SHP77 (cell line): ENCODE results near the gene PGAM1.
"Not testable (repeated sequence)": the region's sequence is repeated elsewhere in the genome, so short reads cannot be mapped to it uniquely, and the experiment has no call there.

Experiments
- DNase-seq, 2 experiments: peaks; one replicate each; lab custom pipeline; 2025; lab: John Stamatoyannopoulos, UW

PGAM1 gene

DNA sequence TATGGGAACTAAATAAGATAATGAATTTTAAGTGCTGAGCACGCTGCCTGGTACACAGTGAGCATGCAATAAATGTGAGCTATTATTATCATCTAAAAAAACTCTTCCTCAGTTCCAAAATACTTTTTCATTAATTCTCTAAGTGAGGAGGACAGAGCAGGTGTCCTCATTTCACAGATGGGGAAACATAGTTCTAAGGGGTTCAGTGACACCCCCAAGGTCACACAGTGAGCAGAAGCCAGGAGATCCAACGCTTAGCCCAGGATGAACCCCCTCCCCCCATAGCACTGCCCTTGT lies 18.1 kb upstream of the PGAM1 start:
- no peak for DNase-seq

DNA sequence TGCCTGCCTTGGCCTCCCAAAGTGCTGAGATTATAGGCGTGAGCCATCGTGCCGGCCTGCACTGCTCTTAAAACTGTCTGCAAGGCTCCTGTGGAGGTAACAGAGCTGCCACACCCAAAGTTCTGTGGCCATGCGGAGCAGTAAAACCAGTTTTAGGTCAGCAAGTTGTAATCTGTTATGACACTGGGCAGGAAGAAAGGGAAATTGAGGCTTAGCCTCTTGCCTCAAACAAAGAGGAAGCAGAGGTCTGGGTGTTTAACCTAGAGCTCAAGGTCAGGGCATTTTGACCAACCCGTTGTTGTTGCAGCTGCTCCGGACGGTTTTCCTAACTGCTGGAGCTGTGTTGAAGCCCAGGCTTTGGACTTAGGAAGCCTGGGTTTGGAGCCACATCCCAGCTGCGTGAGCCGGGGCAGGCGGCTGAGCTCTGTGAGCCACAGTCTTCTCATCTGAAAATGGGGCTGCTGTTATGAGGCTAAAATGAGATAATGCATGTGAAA lies 17.4 kb upstream of the PGAM1 start:
- DNase-seq, result no peak

DNA sequence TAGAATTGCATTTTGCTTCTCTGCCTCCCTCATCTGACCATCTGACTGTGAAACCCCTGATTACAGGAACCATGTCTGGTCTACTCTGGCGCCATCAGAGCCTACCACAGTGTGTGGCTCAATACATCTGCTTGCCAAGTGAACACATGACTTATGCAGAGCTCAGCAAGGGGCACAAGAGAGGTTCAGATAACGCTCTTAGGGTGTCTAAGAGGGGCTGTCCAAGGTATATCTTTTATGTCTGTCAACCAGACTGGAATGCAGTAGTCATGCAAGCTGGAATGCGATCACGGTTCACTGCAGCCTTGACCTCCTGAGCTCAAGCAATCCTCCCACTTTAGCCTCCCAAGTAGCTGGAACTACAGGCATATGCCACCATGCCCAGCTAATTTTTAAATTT lies 14.6 kb upstream of the PGAM1 start:
- DNase-seq, result no peak

DNA sequence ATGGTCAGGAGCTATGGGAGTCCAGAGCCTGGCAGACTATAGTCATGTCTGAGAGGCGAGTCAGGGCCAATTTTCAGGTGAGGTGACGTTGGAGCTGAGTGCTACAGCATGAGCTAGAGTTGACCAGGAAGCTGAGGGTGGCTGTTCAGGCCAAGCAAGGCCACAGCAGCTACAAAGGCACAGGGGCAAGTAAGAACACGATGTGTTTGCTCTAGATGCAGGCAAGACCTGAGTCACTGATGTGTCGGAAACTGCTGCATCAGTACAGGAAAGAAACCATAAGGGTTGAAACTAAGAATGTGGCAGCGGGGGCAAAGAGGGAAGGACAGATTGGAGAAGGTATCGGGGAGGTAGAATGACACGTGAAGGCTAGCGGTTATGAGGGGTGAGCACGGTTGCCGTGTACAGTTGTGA lies 13.1 kb upstream of the PGAM1 start:
- no peak for DNase-seq

DNA sequence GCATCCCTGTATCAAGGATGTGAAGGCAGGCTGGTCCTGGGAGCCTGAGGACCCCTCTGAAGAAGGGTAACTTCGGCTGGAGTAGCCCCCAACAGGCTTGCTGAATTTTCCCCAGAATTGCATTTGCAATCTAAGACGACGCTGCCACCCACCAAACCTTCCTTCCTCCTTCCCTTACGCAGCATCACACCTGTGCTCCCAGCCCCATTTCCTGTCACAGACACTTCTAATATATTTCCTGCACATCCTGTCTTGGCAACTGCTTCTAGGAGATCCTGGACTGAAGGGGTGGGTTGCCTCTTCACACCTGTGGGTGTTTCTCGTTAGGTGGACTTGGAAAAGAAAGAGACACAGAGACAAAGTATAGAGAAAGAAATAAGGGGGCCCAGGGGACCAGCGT lies 9.4 kb upstream of the PGAM1 start:
- no peak for DNase-seq

DNA sequence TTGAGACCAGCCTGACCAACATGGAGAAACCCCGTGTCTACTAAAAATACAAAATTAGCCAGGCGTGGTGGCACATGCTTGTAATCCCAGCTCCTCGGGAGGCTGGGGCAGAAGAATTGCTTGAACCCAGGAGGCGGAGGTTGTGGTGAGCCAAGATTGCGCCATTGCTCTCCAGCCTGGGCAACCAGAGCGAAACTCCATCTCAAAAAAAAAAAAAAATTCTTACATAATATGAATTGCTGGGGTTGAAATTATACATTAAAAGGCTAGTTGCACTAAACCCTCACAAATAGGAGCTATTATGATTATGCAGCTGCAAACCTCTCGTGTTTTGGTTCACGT lies 2.3 kb upstream of the PGAM1 start:
- not testable (repeated sequence) for DNase-seq

DNA sequence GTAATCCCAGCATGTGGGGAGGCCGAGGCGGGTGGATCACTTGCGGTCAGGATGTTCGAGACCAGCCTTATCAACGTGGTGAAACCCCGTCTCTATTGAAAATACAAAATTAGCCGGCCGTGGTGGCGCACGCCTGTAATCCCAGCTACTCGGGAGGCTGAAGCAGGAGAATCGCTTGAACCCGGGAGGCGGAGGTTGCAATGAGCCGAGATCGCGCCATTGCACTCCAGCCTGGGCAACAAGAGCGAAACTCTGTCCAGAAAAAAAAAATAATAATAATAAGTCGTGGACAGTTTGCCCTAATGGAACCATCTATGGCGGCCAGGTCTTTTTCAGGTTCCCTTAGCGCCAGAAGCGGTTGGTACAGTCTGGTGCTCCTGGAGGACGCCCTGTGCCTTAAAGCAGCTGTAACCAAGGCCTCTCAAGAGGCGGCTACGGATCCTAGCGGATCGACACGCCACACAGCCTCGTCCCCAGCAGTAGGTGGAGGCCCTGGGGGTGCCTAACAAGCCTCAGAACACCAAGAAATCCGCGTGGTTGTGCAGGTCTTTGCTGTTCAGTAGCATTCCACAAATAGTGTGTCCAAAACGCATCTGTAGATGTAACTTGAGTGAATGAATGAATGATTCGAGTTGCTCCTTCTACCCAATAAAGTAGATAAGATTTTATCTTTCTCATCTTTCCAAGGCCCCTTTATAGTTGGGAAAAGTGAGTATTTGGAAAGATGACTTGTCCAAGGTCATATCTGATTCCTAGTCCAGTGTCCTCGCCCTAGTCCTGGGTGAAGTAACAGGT lies 982 bp downstream of the PGAM1 start:
- no peak for DNase-seq

DNA sequence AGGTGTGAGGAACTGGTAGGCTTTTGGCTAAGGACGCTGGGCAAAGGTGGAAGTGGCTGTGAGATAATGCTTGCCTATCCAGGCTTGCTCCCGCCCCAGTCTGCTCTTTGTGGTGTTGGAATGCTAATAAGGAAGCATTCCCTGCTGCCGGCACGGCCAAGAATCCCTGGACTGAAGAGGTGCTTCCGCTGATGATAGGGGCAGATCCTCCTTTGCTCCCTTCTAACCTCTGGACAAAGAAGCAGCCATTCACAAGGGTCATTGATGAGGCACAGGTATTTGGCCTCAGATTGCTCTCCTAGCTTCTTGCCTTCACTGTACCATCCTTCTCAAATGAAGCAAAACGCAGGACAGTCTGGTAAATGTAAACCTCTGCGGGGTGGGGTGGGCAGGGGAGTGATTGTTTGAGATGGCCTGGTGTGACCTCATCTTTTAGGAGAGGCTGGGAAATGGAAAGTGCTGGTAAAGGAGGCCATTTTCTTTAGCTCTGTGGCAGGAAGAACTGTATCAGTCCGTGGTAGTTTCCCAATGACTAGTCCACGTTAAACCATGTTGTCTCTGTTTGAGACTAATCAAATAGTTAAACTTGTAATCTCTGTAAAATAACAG lies 1.7 kb downstream of the PGAM1 start:
- no peak for DNase-seq

DNA sequence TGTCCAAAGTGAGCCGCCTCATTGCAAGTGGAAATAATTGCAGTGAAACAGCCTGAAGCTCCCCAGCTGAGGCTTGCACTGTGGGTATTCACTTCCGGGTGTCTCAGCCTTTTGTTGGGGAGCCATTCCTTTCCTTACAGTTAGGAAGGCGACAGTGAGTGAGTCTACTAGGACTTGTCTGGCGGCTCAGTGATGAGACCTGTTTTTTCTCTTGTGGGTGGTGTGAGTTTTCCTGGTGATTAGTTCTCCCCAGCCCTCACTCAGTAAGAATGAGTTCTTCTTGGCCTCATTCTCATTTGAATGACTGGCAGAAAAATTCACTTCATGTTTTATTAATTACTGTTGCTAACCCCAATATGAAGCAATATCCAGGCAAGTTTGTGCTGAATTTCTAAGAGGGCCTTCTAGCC lies 2.6 kb downstream of the PGAM1 start:
- DNase-seq, result no peak

DNA sequence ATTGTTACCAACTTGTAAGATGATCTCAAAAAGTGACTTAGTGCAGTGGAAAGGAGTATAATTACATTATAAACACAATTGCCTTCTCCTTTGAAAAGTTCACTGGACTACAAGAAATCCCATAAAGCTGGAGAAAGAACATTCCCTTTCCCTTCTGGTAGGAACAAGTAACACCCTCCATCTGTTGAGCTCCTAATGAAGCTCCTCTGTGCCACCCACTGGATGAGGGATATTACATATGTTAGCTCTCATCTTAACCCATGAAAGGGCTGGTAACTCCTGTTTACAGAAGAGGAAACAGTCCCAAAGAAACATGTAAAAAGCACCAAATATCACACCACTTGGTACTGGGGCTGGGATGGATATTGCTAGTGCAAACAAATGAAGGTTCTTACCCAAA lies 8.1 kb downstream of the PGAM1 start:
- no peak for DNase-seq

DNA sequence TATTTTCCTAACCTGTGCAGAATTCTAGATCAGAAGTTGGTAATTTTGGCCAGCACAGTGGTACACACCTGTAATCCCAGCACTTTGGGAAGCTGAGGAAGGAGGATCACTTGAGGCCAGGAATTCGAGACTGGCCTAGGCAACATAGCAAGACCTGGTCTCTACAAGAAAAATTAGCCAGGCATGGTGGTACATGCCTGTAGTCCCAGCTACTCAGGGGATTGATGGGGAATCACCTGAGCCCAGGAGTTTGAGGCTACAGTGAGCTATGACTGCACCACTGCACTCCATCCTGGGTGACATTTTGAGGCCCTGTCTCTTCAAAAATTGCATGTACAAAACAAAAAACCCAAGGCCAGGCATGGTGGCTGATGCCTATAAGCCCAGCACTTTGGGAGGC lies 8.6 kb downstream of the PGAM1 start:
- no peak for DNase-seq

DNA sequence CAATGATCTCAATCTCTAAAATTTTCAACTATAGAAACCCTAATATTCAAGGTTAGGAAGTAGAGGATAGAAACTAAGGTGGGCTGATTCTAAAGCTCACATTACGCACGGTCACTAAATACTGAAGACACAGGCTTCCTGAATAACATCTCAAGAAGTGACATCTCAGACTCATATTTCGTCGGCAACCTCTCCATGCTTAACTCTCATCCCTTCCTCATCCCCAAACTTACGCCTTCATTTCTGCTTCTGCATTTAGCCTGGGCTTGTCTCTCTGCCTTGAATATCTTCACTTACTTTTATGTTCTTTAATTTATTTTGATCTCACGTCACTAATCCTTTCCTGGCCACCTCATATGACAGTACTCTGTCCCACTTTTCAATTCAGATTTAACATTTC lies 9.2 kb downstream of the PGAM1 start:
- DNase-seq, result no peak

DNA sequence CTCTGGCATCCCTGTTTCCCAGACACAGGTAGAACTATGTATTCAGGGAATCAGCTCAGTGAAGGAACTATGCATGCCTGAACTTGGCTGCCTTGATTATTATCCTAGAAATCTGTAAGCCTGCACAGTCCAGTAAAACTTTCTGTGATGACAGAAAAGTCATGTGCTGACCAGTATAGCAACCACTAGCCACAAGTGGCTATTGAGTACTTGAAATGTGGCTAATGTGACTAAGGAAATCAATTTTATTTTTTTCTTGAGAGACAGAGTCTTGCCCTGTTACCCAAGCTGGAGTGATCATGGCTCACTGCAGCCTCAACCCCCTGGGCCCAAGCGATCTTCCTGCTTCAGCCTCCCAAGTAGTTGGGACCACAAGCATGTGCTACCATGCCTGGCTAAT lies 16.3 kb downstream of the PGAM1 start:
- DNase-seq, result no peak

DNA sequence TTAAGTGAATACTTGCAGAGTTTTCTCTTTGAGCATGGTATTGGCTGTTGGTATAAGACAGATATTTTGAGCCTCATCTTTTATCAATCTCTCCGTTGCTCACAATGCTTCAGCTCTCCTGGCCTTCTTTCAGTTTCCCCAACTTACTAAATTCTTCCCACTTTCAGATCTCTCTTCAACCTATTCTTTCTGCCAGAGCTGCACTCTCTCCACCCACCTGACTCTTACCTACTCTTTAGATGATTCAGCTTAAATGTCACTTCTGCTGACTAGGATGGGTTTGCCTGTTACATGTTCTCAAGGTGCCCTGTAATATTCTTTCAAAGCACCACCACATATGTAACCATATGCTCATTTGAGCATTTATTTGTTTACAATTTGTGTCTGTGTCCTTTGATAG lies 18.2 kb downstream of the PGAM1 start:
- DNase-seq, result no peak

DNA sequence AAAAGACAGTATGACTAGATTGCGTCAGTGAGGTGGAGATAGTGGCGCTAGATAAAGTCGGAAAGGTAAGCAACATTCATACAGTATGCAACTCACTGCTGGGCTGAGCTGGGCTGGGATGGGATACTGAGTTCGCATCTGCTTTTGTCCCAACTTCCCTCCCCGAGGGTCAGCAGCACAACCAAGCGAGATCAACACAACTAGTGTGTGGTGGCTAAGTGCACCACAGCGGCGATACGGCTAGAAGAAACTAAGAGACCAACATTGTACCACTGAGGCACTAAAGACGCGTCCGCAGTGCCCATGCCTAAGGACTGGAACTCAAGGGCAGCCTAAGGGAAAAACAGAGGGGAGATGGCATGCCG lies 19.3 kb downstream of the PGAM1 start:
- DNase-seq, result no peak

DNA sequence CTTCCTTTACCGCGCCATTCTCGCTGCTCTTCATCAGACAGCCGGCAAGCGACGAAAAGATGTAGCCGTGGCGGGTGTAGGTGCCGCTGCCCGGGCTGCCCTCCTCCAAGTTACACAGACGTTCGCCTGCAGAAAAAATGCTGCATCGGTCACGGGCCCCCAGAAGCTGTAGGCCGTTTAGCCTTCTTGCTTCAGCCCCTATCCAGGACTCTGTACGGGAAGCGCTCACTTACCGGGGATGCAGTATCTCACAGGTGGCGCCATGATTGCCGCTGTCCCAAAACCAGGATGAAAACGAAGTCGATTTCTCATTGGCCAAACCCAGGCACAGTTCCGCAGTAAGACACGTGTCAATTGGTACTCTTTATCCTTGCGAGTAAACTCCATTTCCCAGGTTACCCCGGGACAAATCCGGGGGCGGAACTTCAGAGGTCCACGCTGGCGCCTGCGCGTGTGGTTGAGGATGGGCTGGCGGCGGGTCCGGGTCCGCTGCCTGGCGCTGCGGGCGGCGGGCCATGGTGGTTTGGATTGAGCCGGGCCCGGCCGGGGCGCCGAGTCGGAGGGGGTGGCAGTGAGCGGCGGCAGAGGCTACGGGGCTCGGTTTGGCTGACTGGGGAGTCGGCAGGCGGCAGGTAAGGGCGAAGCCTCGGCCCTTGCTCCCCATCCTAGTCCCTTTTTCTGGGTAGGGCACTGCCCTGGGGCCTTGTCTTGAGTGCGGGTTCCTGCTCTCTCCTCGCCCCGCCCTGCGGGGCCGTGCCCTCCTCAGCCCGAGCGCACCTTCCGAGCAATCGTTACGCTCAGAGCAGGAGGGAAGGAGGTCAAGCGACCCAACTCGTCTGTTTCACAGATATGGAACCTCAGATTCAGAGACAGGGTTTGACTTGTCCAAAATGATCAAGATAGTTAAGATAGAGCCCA lies 20.0 kb downstream of the PGAM1 start, which contains the start of the genes EXOSC1 and ZDHHC16:
TSS of gene EXOSC1 (minus strand) at position 285 of the 918 bp plus-strand sequence. CDS start at position 264, 21 bp downstream.
TSS of gene ZDHHC16 (plus strand) at position 454 of the 918 bp plus-strand sequence. CDS start 5,501 bp downstream, outside the sequence.
- DNase-seq, result peak; percentile 92 to 97

DNA sequence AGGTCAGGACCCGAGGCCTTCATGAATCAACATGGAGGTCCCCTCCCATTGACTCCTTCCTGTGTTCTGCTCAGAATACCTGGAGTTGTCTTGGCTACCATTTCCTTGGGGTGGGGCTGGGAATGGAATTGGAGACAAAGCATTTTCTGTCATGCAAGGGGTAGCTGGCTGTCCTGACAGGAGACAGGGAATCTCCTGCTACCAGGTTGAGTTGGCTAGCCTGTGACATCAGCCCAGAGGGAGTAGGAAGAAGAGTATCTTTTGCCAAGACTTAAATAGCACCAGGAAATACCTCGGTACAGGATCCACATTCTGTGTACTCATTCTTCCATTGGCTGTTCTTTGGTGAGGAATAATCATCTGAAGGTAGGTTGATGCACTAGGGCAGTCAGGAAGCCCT lies 24.8 kb downstream of the PGAM1 start:
- no peak for DNase-seq

DNA sequence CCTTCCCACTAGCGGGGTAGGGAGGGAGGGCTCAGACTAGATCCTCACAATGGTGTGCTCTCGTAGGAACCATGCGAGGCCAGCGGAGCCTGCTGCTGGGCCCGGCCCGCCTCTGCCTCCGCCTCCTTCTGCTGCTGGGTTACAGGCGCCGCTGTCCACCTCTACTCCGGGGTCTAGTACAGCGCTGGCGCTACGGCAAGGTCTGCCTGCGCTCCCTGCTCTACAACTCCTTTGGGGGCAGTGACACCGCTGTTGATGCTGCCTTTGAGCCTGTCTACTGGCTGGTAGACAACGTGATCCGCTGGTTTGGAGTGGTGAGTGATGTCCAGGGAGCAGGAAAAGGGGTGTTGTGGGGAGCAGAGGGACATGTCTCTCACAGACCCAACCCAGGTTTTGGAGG lies 25.6 kb downstream of the PGAM1 start:
- no peak for DNase-seq

DNA sequence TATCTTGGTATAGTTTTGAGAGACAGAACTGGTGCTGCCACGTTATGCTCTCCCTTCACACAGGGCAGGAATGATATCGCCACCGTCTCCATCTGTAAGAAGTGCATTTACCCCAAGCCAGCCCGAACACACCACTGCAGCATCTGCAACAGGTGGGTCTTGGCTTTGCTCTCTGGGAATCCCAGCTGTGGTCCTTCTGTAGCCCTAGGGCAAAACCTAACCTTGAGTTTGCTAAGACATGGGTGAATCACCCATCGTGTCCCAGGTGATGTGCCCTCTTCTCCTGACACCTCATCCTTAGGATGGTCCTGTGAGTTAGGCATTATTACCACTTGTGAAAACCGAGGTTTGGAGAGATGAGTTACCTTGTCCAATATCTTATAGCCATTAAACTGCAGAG lies 26.4 kb downstream of the PGAM1 start:
- DNase-seq, result no peak

DNA sequence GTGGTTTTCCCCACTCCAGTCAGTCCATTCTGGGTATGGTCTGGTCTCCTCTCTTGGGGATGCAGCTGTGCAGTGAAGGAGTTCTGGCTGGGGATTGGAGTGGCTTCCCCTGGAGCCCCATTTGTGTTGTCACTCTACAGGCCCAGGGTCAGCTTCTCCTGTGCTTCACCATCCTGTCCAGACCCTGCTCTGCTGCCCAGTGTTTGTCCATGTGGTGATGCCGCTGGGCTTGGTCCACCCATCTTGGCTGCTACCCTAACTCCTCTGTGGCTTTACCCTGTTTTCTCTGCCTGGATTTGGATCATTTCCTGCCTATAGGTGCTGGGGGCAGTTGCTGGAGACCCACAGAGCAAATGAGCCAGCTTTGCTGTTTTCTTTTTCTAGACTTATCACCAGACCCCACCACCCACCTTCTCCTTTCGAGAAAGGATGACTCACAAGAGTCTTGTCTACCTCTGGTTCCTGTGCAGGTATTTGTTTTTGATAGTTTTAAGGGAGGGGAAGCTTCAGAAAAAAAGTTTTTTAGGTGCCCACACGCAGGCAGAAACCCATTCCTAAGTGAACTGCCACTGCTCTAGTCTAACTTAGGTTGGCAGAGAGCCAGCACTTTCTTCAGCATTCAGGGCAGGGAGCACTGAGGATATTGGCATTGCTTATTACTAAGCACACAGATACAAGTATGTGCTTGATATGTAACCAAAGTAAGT lies 28.5 kb downstream of the PGAM1 start:
- DNase-seq, result peak in 1 of 2 experiments; percentile 5

DNA sequence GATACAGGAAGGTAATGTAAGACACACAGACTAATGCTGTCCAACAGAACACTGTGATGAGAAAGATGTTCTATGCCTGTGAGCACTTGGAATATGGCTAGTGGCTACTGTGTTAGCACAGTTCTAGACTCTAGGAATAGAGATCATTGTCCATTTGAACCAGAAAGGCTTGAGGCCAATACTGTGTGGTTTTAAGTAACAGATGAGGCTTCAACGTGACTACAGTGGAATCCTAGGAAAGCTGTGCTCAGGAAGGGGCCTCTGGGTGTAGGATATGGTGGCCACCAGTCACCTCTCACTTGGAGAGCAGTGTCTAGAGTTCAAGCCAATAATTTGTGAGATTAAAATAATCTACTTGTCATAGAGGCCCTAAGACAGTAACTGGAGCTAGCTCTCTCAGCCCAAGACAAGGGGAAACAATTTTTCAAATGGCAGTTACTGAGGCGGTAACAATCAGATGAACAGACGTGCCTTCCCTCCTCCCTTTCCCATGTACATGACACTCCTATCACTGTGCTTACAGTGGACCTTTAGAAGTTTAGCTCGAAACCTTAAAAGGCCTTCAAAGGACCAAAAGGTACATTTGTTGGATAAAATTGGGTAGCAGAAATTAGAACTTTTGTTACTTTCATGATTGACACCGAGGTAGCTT lies 30.2 kb downstream of the PGAM1 start:
- DNase-seq, result no peak

DNA sequence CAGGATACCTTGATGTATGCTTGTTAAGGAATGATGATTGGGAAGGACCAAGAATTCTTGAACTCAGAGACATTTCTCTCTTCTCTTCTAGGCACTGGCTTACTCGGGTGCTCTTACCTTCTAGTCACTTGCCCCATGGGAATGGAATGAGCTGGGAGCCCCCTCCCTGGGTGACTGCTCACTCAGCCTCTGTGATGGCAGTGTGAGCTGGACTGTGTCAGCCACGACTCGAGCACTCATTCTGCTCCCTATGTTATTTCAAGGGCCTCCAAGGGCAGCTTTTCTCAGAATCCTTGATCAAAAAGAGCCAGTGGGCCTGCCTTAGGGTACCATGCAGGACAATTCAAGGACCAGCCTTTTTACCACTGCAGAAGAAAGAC lies 30.7 kb downstream of the PGAM1 start:
- no peak for DNase-seq
